Stimulated activated naive B cell treated with anti-CD40 and anti-IgM and Interleukin-4, amounts not matched to agents 10 μg/mL and 1 μg/mL and 100 μg/mL, for 72 hours (primary cell): Measurements from ENCODE around the gene OTOGL.
"Not testable (repeated sequence)": the region's sequence is repeated elsewhere in the genome, so short reads cannot be mapped to it uniquely, and the experiment has no call there.

ENCODE experiments used
- ATAC-seq, 2 donors: fragments of 150-1000 bp; cut with Tn5 transposase; replicated peaks; 2 replicates each; pipeline ENCODE4 v1.10.0; 2021; ENCODE audit warnings: moderate library complexity in 1 of 2
- DNase-seq: peaks from one replicate; pipeline ENCODE4 v3.0.0; 2021
- H3K27ac Mint-ChIP-seq: one replicate; pipeline ENCODE4 v1.8.0; 2022; ENCODE audit warnings: mild to moderate bottlenecking, mixed read lengths
- H3K27me3 Mint-ChIP-seq, 2 donors: one replicate each; pipeline ENCODE4 v1.8.0; 2022; ENCODE audit warnings: mixed read lengths in 2 of 2
- H3K36me3 Mint-ChIP-seq, 2 donors: one replicate each; pipeline ENCODE4 v1.8.0; 2022; ENCODE audit warnings: mixed read lengths in 2 of 2, mild to moderate bottlenecking in 1 of 2
- H3K4me1 Mint-ChIP-seq, 2 donors: one replicate each; pipeline ENCODE4 v1.8.0; 2022; ENCODE audit warnings: mixed read lengths in 2 of 2, mild to moderate bottlenecking in 1 of 2
- H3K4me3 Mint-ChIP-seq, 2 donors: one replicate each; pipeline ENCODE4 v1.8.0; 2022; ENCODE audit warnings: mild to moderate bottlenecking in 2 of 2, mixed read lengths in 2 of 2, moderate library complexity in 1 of 2
- H3K9me3 Mint-ChIP-seq, 2 donors: one replicate each; pipeline ENCODE4 v1.8.0; 2022; ENCODE audit warnings: mixed read lengths in 2 of 2, mild to moderate bottlenecking in 1 of 2

Gene OTOGL

GRCh38 chr12:80100591-80100990, 1.3 kb downstream of the OTOGL start:
- no peaks in the 10 kb centered on the region for H3K27me3 Mint-ChIP-seq
- H3K4me3 Mint-ChIP-seq, result no peak overlapping the region
- no peaks in the 10 kb centered on the region for H3K36me3 Mint-ChIP-seq
- no peak overlapping the region for H3K27ac Mint-ChIP-seq
- H3K9me3 Mint-ChIP-seq, result no peaks in the 10 kb centered on the region
- no peak for ATAC-seq
- no peak for DNase-seq
- H3K4me1 Mint-ChIP-seq, result no peaks in the 10 kb centered on the region

- ATAC-seq, result no peak
- no peaks in the 10 kb centered on the region for H3K4me1 Mint-ChIP-seq
- no peak for DNase-seq
- H3K27ac Mint-ChIP-seq, result no peak overlapping the region
- no peak overlapping the region for H3K4me3 Mint-ChIP-seq
- H3K36me3 Mint-ChIP-seq, result no peaks in the 10 kb centered on the region
- H3K27me3 Mint-ChIP-seq, result no peaks in the 10 kb centered on the region
- no peaks in the 10 kb centered on the region for H3K9me3 Mint-ChIP-seq
Observed at GRCh38 chr12:80101126-80101525, 1.8 kb downstream of the OTOGL start.

GRCh38 chr12:80107221-80107620, 7.9 kb downstream of the OTOGL start:
- peaks cover 0 to 1% of the 10 kb centered on the region in 2 donors for H3K9me3 Mint-ChIP-seq
- H3K4me3 Mint-ChIP-seq, result no peak overlapping the region
- no peaks in the 10 kb centered on the region for H3K4me1 Mint-ChIP-seq
- no peak overlapping the region for H3K27ac Mint-ChIP-seq
- no peaks in the 10 kb centered on the region for H3K36me3 Mint-ChIP-seq
- no peaks in the 10 kb centered on the region for H3K27me3 Mint-ChIP-seq
- DNase-seq, result no peak
- no peak for ATAC-seq

GRCh38 chr12:80116735-80117134, 17.4 kb downstream of the OTOGL start:
- Mint-ChIP-seq H3K4me1 (no peaks in the 10 kb centered on the region), H3K36me3 (no peaks in the 10 kb centered on the region), H3K9me3 (peaks cover 8 to 18% of the 10 kb centered on the region in 2 donors), H3K27ac (no peak overlapping the region), H3K27me3 (peaks cover 0 to 9% of the 10 kb centered on the region in 2 donors), H3K4me3 (no peak overlapping the region)
- DNase-seq (no peak), ATAC-seq (no peak)

GRCh38 chr12:80118565-80119324, 19.4 kb downstream of the OTOGL start:
- H3K9me3 Mint-ChIP-seq, result peaks cover 4 to 9% of the 10 kb centered on the region in 2 donors
- no peak overlapping the region for H3K27ac Mint-ChIP-seq
- no peak overlapping the region for H3K4me3 Mint-ChIP-seq
- no peaks in the 10 kb centered on the region for H3K36me3 Mint-ChIP-seq
- H3K4me1 Mint-ChIP-seq, result no peaks in the 10 kb centered on the region
- DNase-seq (no peak), ATAC-seq (no peak)
- peaks cover 0 to 9% of the 10 kb centered on the region in 2 donors for H3K27me3 Mint-ChIP-seq

GRCh38 chr12:80120994-80121393, 21.7 kb downstream of the OTOGL start:
- Mint-ChIP-seq H3K27ac (no peak overlapping the region), H3K27me3 (no peaks in the 10 kb centered on the region), H3K9me3 (no peaks in the 10 kb centered on the region), H3K4me3 (no peak overlapping the region), H3K4me1 (no peaks in the 10 kb centered on the region), H3K36me3 (no peaks in the 10 kb centered on the region)
- DNase-seq (no peak), ATAC-seq (no peak)

- no peaks in the 10 kb centered on the region for H3K9me3 Mint-ChIP-seq
- H3K36me3 Mint-ChIP-seq, result no peaks in the 10 kb centered on the region
- no peaks in the 10 kb centered on the region for H3K4me1 Mint-ChIP-seq
- DNase-seq (no peak), ATAC-seq (no peak)
- H3K27ac Mint-ChIP-seq, result no peak overlapping the region
- no peak overlapping the region for H3K4me3 Mint-ChIP-seq
- no peaks in the 10 kb centered on the region for H3K27me3 Mint-ChIP-seq
Observed at GRCh38 chr12:80121661-80122060, 22.3 kb downstream of the OTOGL start.

- Mint-ChIP-seq H3K4me1 (no peaks in the 10 kb centered on the region), H3K27me3 (peaks cover 0 to 5% of the 10 kb centered on the region in 2 donors), H3K27ac (no peak overlapping the region), H3K36me3 (no peaks in the 10 kb centered on the region), H3K9me3 (peaks cover 0 to 3% of the 10 kb centered on the region in 2 donors), H3K4me3 (no peak overlapping the region)
- ATAC-seq (no peak), DNase-seq (no peak)
Observed at GRCh38 chr12:80129895-80130530, 30.7 kb downstream of the OTOGL start.

GRCh38 chr12:80135624-80136023, 36.3 kb downstream of the OTOGL start:
- ATAC-seq (no peak), DNase-seq (no peak)
- no peaks in the 10 kb centered on the region for H3K4me1 Mint-ChIP-seq
- no peak overlapping the region for H3K4me3 Mint-ChIP-seq
- H3K36me3 Mint-ChIP-seq, result no peaks in the 10 kb centered on the region
- H3K27ac Mint-ChIP-seq, result no peak overlapping the region
- no peaks in the 10 kb centered on the region for H3K9me3 Mint-ChIP-seq
- H3K27me3 Mint-ChIP-seq, result peaks cover 0 to 5% of the 10 kb centered on the region in 2 donors

- Mint-ChIP-seq H3K27ac (no peak overlapping the region), H3K9me3 (no peaks in the 10 kb centered on the region), H3K36me3 (no peaks in the 10 kb centered on the region), H3K27me3 (no peaks in the 10 kb centered on the region), H3K4me1 (no peaks in the 10 kb centered on the region), H3K4me3 (no peak overlapping the region)
- no peak for ATAC-seq
- no peak for DNase-seq
Observed at GRCh38 chr12:80140005-80140404, 40.7 kb downstream of the OTOGL start.

GRCh38 chr12:80142640-80143039, 43.3 kb downstream of the OTOGL start:
- no peaks in the 10 kb centered on the region for H3K4me1 Mint-ChIP-seq

GRCh38 chr12:80143537-80143936, 44.2 kb downstream of the OTOGL start:
- no peak for DNase-seq
- Mint-ChIP-seq H3K36me3 (no peaks in the 10 kb centered on the region), H3K4me3 (no peak overlapping the region), H3K27ac (no peak overlapping the region), H3K4me1 (no peaks in the 10 kb centered on the region), H3K27me3 (no peaks in the 10 kb centered on the region), H3K9me3 (no peaks in the 10 kb centered on the region)
- no peak for ATAC-seq

More at GRCh38 chr12:80142640-80143039, 43.3 kb downstream of the OTOGL start:
- no peak overlapping the region for H3K4me3 Mint-ChIP-seq
- no peak overlapping the region for H3K27ac Mint-ChIP-seq
- no peaks in the 10 kb centered on the region for H3K27me3 Mint-ChIP-seq
- peak in 1 of 2 donors; percentile 19 for ATAC-seq
- DNase-seq, result no peak
- H3K9me3 Mint-ChIP-seq, result no peaks in the 10 kb centered on the region
- H3K36me3 Mint-ChIP-seq, result no peaks in the 10 kb centered on the region

- H3K4me3 Mint-ChIP-seq, H3K27me3 Mint-ChIP-seq, H3K27ac Mint-ChIP-seq, ATAC-seq, DNase-seq, H3K36me3 Mint-ChIP-seq, H3K9me3 Mint-ChIP-seq, H3K4me1 Mint-ChIP-seq: not testable (repeated sequence)
Observed at GRCh38 chr12:80149547-80150313, 50.4 kb downstream of the OTOGL start.

GRCh38 chr12:80151131-80151530, 51.8 kb downstream of the OTOGL start:
- no peak for ATAC-seq

GRCh38 chr12:80154261-80154660, 54.9 kb downstream of the OTOGL start:
- peaks cover 0 to 1% of the 10 kb centered on the region in 2 donors for H3K9me3 Mint-ChIP-seq
- H3K4me1 Mint-ChIP-seq, result no peaks in the 10 kb centered on the region
- no peak overlapping the region for H3K4me3 Mint-ChIP-seq
- DNase-seq (no peak), ATAC-seq (no peak)
- H3K27me3 Mint-ChIP-seq, result no peaks in the 10 kb centered on the region
- H3K36me3 Mint-ChIP-seq, result no peaks in the 10 kb centered on the region
- no peak overlapping the region for H3K27ac Mint-ChIP-seq

More at GRCh38 chr12:80151131-80151530, 51.8 kb downstream of the OTOGL start:
- no peak for DNase-seq
- no peak overlapping the region for H3K4me3 Mint-ChIP-seq
- no peaks in the 10 kb centered on the region for H3K36me3 Mint-ChIP-seq
- no peaks in the 10 kb centered on the region for H3K27me3 Mint-ChIP-seq
- no peaks in the 10 kb centered on the region for H3K4me1 Mint-ChIP-seq
- H3K9me3 Mint-ChIP-seq, result no peaks in the 10 kb centered on the region
- H3K27ac Mint-ChIP-seq, result no peak overlapping the region
